ENCODE data around the gene SCYL1.

The SCYL1 gene

DNA sequence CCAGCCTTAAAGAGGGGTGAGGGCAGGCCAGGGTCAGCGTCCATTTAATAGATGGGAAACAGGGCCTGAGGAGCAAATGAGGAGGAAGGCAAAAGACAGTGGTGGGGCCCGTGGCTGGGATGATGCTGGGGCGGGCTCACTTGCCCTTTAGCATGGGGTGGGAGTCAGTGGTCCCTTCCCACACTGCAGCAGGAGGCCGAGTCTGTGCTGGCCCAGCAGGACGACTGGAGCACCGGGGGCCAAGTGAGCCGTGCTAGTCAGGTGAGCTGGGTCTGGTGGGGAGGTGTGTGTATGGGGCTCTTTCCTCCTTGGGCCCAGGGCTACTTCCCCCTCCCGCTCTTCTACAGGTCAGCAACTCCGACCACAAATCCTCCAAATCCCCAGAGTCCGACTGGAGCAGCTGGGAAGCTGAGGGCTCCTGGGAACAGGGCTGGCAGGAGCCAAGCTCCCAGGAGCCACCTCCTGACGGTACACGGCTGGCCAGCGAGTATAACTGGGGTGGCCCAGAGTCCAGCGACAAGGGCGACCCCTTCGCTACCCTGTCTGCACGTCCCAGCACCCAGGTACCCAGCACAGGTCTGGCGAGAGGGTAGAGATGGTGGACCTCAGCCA is 12.8 kb downstream of the SCYL1 start:
- Histone ChIP-seq H3K27ac (no peak overlapping the region), H3K36me3 (peaks cover 55% of the 10 kb centered on the region), H3K9me3 (no peaks in the 10 kb centered on the region), H3K4me3 (ENCODE audit: low read depth in 1 of 2, low read length in 1 of 2) (no peak overlapping the region), H3K4me1 (ENCODE audit: control insufficient read depth in 1 of 2, insufficient read depth in 1 of 2, low read depth in 1 of 2, low read length in 1 of 2) (peaks cover 19 to 22% of the 10 kb centered on the region in 2 experiments), H3K27me3 (peaks cover 5% of the 10 kb centered on the region)
- TF ChIP-seq, protein P1, sequence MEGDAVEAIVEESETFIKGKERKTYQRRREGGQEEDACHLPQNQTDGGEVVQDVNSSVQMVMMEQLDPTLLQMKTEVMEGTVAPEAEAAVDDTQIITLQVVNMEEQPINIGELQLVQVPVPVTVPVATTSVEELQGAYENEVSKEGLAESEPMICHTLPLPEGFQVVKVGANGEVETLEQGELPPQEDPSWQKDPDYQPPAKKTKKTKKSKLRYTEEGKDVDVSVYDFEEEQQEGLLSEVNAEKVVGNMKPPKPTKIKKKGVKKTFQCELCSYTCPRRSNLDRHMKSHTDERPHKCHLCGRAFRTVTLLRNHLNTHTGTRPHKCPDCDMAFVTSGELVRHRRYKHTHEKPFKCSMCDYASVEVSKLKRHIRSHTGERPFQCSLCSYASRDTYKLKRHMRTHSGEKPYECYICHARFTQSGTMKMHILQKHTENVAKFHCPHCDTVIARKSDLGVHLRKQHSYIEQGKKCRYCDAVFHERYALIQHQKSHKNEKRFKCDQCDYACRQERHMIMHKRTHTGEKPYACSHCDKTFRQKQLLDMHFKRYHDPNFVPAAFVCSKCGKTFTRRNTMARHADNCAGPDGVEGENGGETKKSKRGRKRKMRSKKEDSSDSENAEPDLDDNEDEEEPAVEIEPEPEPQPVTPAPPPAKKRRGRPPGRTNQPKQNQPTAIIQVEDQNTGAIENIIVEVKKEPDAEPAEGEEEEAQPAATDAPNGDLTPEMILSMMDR (IDR thresholded peaks at IDR 0.05), result no peak

DNA sequence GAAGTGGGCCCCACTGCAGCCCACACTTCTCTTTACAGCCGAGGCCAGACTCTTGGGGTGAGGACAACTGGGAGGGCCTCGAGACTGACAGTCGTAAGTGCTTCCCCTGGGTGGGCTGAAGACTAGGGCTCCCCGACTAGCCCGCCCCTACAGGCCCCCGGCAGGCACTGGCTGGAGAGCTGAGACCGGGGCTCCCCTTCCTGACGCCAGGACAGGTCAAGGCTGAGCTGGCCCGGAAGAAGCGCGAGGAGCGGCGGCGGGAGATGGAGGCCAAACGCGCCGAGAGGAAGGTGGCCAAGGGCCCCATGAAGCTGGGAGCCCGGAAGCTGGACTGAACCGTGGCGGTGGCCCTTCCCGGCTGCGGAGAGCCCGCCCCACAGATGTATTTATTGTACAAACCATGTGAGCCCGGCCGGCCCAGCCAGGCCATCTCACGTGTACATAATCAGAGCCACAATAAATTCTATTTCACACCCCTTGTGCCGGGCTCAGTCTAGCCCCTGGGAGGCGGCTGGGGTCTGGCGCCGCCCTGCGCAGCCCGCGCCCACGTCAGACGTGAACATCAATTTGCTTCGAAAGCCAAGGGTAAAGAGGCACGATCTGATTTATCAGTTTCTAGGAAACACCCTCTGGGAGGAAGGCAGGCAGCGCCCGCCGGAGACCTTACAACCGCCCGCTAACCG is 13.5 kb downstream of the SCYL1 start:
- TF ChIP-seq, protein P1 (IDR thresholded peaks at IDR 0.05), result no peak
- H3K4me1 ChIP-seq (ENCODE audit: control insufficient read depth in 1 of 2, insufficient read depth in 1 of 2, low read depth in 1 of 2, low read length in 1 of 2), result peaks cover 19 to 22% of the 10 kb centered on the region in 2 experiments
- H3K9me3 ChIP-seq, result no peaks in the 10 kb centered on the region
- H3K36me3 ChIP-seq, result peaks cover 49% of the 10 kb centered on the region
- no peak overlapping the region for H3K4me3 ChIP-seq (ENCODE audit: low read depth in 1 of 2, low read length in 1 of 2)
- no peak overlapping the region for H3K27ac ChIP-seq
- peaks cover 5% of the 10 kb centered on the region for H3K27me3 ChIP-seq

DNA sequence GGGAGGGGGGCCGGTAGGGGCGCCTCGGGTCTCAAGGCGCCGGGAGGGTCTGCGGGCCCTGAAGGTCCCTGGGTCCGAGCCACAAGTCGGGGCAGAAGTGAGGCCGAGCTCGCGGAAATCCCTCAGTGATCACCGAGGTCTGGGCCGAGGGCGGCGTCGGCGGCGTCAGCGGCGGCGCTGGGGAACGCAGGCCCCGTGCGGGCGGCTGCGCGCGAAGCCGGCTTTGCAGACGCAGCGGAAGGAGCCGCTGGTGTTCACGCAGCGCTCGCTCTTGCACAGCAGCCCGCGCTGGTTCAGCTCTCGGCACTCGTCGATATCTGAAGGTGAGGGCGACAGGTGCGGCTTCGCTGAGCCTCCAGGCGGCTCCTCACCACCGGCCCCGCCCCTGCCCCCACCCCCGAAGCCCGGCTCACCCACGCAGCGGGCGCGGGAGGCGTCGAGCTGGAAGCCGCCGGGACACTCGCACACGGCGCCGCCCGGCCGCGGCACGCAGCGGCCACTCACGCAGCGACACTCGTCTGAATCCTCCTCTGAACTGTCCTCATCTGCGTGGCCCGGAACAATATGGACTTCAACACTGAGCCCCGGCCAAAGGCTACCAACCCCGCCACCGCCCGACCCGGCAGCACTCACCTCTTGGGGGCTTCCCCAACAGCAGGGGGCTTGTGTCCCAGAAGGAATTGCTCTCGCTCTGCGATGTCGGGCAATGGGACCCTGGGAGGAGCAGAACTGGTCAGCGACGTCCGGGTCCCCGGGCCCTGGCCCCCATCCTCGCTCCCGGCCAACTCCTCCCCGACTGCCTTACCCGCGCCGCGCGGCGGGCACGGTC is 14.2 kb downstream of the SCYL1 start:
- H3K4me1 ChIP-seq (ENCODE audit: control insufficient read depth in 1 of 2, insufficient read depth in 1 of 2, low read depth in 1 of 2, low read length in 1 of 2), result peaks cover 19 to 22% of the 10 kb centered on the region in 2 experiments
- peaks cover 6% of the 10 kb centered on the region for H3K27me3 ChIP-seq
- peaks cover 43% of the 10 kb centered on the region for H3K36me3 ChIP-seq
- TF ChIP-seq, protein P1 (IDR thresholded peaks at IDR 0.05), result no peak
- H3K4me3 ChIP-seq (ENCODE audit: low read depth in 1 of 2, low read length in 1 of 2), result no peak overlapping the region
- no peaks in the 10 kb centered on the region for H3K9me3 ChIP-seq
- H3K27ac ChIP-seq, result no peak overlapping the region

DNA sequence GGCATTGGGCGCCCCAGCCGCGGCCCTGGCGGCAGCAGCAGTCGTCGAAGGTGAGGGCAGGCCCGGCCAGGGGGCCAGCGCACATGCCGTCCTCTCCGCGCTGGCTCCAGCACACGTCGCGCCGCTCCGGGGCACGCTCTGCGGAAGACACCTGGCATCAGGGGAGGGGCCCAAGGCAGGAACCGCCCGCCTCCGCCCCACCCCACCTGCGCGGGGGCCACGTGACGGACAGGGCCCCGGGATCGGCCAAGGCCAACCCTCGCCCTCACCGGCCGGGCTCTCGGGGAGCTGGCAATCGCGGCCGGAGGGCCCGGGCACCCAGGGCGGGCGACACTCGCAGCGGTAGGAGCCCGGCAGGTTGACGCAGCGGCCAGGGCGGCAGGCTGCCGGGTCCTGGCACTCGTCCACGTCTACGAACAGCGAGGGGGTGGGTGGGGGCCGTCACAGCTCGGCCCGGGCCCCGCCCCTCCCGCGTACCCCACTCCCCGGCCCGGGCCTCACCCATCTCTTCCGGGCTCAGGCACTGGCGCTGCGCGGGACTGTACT is 14.9 kb downstream of the SCYL1 start:
- TF ChIP-seq, protein P1 (IDR thresholded peaks at IDR 0.05), result no peak
- Histone ChIP-seq H3K27me3 (peaks cover 13% of the 10 kb centered on the region), H3K36me3 (peaks cover 41% of the 10 kb centered on the region), H3K9me3 (no peaks in the 10 kb centered on the region), H3K4me3 (ENCODE audit: low read depth in 1 of 2, low read length in 1 of 2) (peak overlapping the region; percentile 68 to 90), H3K4me1 (ENCODE audit: control insufficient read depth in 1 of 2, insufficient read depth in 1 of 2, low read depth in 1 of 2, low read length in 1 of 2) (peaks cover 19 to 22% of the 10 kb centered on the region in 2 experiments), H3K27ac (peak overlapping the region; percentile 72)

DNA sequence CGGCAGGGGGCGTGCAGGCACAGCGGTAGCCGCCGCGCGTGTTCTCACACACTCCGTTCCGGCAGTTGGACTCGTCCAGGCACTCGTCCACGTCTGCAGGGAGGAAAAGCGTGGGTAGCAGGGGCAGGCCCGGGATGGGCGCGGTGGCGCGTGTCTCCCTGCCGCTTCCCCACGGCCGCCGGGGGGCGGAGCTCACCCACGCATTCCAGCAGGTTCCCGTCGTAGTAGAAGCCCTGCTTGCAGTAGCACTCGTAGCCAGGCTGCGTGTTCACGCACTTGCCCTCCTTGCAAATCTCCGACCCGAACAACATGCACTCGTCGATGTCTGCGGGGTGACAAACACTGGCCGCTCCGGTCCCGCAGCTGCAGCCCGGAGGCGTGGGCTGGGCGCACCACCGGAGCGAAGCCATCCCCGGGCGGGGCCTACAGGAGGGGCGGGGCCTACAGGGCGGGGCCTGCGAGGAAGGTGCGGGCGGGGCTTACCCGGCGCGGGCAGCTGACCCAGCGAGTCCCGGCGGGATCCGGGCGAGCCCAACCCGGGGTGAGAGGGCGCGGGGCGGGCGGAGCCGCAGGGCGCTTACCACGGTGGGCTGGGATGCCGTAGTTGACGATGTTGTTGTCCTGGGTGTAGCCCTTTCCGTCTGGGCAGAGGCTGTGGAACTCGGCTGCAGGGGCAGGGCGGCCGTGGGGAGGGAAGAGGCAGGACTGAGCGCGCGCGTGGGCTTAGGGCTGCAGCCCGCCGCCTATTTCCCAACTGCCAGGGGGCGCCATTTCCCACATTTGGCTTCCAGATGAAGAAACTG is 15.6 kb downstream of the SCYL1 start:
- TF ChIP-seq, protein P1 (IDR thresholded peaks at IDR 0.05), result peak; percentile 75
- Histone ChIP-seq H3K36me3 (peaks cover 34% of the 10 kb centered on the region), H3K27ac (peak overlapping the region; percentile 72), H3K9me3 (no peaks in the 10 kb centered on the region), H3K27me3 (peaks cover 20% of the 10 kb centered on the region), H3K4me3 (ENCODE audit: low read depth in 1 of 2, low read length in 1 of 2) (peak overlapping the region; percentile 68 to 90), H3K4me1 (ENCODE audit: control insufficient read depth in 1 of 2, insufficient read depth in 1 of 2, low read depth in 1 of 2, low read length in 1 of 2) (peaks cover 20 to 22% of the 10 kb centered on the region in 2 experiments)
